GM21717 (cell line): ENCODE results near the gene PDHX.

ENCODE experiments used
- ATAC-seq: cut with Tn5 transposase; IDR thresholded peaks from one replicate; pipeline ENCODE4 v1.9.1; 2021; ENCODE audit warnings: mild to moderate bottlenecking, moderate library complexity; ENCODE audit not compliant: unreplicated experiment

Gene PDHX

DNA sequence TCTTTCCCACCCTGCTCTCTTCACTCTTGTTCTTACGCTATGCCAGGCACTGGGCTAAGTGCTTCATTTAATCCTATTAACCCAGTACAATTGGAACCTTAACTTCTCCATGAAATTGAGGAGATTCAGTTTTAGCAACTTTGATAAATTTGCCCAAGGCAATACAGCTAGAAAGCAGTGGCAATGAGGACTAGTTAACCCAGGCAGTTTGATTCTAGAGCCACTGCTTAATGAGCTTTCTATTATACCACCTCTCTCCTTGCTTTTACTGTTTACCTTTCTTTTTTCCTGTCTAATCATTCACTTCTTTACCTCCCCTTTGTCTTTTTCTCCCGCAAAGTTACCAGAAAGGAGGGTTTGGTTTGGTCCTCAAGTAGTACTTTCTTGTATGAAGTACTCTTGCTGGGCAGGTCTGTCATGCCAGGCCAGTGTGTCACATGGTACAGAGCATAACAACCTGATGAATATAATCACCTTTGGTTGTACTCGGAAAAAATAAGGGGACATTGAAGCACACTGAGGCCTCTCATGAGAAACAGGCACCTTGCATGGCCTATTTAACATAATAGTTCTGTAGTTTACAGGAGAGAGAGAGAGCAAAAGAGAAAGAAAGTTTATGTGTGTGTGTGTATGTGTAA is 70.6 kb downstream of the PDHX start:
- ATAC-seq, result no peak

DNA sequence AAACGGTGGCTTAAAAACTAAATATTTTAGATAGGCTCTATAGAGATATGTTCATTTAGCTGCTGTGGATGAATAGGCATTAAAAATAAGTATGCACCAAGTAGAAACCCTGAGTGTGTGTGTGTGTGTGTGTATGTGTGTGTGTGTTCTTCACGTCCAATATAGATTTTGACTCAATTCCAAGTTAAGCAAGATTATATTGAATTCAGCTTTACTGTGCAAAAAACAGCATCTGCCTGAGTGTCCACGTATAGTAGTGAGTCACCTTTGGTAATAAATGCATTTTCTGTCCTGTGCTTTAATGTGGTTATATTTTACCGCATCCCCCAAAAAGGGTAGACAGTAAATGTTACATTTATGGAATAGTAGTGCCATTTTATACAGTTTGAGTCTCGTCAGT is 71.2 kb downstream of the PDHX start:
- no peak for ATAC-seq

DNA sequence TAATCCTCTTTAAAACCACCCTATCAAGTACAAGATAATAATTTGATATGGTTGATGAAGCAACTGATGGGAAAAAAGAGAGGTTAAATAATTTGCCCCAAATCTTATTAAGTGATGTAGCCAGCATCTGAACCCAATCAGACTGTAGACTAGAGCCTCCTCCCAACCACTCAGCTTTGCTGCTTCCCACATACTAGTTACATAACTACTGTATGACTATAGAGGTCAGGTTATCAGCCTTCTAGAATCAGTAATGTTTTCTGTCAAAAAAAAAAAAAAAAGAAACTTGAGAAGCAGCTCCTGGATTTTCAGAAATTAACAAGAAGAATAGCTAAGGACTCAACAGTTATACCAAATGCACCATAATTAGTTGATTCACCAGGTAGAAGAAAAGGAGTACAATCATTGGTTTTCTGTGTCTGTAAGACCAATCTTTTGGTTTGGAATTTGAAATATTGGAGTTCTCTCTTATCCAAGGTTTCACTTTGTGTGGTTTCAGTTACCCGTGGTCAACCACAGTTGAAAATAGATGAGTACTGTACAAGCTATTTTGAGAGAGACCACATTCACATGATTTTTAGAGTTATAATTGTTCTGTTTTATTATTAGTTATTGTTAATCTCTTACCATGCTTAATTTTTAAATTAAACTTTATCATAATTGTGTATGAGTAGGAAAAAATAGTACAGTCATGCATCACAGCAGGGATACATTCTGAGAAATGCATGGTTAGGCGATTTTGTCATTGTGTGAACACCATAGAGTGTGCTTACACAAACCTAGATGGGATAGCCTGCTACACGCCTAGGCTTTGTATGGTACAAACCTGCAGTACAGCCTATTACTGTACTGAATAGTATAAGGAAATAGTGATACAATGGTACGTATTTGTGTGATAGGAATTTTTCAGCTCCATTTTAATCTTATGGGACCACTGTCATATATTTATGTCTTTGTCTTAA is 72.2 kb downstream of the PDHX start:
- ATAC-seq, result peak; percentile 67

DNA sequence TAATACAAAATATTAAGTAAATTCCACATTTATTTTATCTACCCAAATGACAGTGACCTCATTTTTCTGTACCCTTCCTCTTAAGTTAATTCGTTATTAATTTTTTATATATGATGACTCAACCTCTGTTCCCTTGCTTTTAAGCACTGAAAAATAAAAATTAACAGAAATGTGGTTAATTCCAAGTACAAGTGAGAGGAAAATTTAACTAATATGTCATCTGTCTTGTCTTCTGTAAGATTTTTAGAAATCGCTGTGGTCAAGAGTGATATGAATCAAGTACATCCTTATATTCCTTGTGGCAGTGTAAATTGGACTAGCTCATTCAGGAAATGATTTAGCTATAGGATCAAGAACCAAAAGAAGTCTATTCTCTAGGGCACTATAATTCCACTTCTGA is 74.5 kb downstream of the PDHX start:
- no peak for ATAC-seq

DNA sequence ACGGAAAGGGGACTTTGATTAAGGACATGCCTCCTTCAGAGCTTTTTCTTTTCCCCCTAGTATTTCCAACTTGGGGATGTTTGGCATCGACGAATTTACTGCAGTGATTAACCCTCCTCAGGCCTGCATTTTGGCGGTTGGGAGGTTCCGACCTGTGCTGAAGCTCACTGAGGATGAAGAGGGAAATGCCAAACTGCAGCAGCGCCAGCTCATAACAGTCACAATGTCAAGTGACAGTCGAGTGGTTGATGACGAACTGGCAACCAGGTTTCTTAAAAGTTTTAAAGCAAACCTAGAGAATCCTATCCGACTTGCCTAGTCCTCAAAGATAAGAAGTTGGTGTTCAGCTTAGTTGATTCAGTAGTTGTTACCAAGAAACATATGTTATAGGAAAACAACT is 78.4 kb downstream of the PDHX start:
- no peak for ATAC-seq

DNA sequence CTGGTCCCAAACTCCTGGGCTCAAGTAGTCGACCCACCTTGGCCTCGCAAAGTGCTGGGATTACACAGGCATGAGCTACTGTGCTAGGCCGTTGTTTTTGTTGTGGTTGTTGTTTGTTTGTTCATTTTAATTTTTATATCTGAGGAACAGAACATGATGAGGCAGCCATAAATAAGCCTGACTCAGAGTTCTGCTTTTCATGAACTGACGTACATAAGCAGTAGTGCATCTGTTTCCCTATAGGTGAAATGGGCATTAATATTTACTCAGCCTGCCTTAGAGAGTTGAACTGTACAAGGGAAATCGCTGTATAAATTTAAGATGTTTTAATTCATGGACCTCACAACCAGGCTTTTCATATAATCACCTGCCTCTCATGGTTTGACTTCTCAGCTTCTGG is 80.5 kb downstream of the PDHX start:
- ATAC-seq, result no peak

DNA sequence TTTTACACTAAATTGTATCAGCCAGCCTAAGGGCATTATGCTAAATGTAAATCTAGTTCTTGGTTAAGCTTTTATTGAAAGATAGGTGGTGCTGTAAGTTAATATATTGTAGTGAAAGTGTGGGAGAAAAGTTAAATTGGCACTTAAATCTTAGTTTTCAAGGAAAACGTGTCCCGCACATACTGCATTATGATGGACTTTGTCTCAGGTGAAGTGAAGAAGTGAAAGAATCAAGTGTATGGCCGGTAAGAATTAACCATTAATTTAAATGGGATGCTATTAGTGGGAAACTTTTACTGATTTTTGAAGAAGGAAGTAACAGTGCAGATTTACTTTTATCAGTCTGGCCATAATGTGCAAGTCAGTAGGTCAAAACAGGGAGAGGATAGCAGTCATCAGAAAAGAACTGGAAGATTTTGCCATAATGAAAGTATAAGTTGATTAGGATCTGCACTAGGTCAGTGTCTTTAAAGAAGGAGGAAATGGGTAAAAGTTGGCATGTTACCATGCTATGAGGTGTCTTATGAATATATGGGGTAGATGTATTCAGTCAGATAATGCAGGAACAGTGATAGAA is 81.6 kb downstream of the PDHX start:
- no peak for ATAC-seq

DNA sequence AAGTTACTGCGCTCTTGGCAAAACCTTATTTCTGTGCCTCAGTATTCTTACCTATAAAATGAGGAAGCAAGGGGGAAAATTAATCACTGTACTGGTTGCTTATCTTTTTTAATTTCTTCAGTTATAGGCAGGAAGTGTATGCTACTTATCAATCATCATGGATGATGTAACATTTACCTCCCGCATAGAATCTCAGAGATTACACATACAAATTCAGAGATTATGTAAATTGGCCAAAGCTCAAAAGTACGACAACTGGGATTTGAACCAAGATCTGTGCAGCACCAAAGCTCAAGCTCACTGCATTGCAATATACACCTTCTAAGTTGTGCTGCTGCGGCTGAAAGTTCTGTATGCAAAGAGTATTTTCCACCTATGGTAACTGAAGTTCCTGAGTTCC is 83.0 kb downstream of the PDHX start:
- no peak for ATAC-seq

DNA sequence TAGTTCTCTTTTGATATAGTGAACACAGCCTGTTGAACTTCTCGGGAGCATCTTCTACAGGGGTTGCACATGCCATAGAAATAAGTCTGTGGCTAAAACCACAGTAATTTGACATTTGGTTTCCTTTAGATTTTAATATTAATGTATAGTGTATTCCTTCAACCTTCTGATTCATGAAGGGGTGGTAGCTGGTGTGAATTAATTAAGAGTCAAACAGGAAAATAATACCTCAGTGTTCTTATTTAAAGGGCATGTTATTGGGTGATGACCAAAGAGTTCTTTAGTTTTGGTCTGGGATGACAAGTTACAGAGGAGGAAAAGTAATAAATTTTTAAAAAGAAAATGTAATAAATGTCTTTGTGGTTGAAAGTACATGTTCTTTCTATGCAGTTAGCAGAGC is 86.8 kb downstream of the PDHX start:
- ATAC-seq, result no peak

DNA sequence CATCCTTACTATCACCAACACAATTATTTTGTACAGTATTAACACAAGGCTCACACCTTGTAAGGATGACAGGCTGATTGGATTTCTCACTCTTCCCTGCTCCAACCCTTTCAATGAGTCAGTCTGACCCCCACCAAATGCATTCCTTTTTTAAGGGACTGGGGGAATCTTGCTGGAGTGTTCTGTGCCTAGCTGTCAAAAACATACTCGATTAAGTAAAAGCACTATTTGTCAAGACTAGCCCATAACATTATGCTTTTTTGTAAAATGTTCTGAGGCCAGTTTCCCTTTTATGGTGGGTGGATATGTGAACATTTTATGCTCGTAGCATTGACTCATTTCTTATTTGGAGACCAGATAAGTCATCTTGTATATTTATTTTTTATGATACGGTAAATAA is 87.2 kb downstream of the PDHX start:
- ATAC-seq, result no peak

DNA sequence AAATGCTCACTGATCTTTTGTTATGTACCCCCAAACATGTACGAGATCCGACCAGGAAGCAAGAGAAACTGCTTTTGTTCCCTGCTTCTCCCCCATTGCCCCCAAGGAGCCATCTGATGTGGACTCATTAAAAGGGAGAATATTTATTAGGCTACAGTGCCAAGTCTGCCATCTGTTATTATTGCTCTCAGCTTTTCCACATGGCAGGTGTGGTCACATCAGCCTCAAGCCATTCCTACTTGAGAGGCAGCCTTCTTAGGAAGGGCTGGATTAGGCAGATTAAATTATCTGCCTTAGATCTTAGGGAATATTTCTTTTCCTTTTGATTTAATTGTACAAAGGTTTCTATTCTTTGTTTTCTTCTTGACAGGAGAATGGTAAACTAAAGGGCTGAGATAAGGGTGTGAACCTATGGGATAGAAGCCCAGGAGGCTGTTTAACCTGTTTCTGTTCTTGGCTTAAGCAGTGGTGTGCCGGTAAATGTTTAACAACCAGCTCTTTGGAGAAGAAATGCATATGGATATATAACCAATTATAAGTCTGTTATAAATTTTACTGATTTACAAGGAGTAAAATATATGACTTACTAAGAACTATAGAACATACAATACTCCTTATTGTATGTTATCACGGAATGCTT is 88.8 kb downstream of the PDHX start:
- ATAC-seq, result no peak

DNA sequence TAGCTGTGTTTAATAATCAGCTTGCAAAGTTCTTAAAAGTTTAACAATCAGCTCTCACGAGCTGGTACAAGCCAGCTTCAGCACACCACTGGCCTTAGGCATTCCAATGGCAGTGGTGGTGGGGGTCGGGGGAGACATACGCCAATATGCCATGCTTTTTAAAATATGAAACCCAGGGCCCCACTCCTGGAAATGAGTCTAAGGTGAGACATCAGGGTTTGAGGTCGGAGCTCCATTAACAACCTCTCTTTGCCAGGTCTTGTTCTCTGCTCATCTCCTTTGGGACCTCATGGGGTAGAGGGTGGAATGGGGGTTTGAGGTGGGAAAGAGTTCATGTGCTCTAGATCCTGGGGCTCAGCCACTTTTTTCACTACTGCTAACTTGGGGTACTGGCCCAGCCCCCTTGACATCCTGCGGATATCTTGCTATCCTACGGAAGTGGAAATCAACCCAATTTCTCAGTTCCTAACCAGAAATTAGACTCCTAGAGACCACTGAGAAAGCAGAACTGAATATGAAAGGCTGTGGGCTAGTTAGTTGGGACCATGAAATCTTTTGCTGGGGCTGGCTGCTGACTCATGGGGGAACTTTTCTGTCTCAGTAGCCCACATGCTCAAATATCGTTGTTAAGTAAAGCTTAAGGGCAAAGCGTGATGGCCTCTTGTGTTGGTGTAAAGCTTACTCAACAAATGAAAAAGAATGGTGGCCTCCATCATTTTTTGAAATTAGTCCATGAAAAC is 90.1 kb downstream of the PDHX start:
- ATAC-seq, result peak; percentile 84

DNA sequence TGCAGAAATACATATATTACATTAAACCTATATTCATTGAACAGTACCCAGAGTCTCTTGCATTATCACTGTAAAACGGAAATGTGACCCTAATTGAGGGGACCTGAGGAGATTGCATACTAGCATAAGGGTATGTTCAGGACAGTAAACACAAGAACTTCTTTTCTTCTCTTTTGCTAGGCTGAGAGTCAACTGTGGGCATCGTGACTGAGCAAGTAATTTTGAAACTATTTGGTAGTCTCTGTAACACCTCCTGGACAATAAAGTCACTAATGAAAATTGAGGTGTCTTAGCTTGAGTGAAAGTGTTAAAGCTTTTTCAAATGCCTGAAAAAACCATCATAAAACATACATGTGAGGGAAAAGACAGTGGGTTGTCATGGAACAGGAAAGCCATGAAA is 90.9 kb downstream of the PDHX start:
- ATAC-seq, result peak; percentile 44

DNA sequence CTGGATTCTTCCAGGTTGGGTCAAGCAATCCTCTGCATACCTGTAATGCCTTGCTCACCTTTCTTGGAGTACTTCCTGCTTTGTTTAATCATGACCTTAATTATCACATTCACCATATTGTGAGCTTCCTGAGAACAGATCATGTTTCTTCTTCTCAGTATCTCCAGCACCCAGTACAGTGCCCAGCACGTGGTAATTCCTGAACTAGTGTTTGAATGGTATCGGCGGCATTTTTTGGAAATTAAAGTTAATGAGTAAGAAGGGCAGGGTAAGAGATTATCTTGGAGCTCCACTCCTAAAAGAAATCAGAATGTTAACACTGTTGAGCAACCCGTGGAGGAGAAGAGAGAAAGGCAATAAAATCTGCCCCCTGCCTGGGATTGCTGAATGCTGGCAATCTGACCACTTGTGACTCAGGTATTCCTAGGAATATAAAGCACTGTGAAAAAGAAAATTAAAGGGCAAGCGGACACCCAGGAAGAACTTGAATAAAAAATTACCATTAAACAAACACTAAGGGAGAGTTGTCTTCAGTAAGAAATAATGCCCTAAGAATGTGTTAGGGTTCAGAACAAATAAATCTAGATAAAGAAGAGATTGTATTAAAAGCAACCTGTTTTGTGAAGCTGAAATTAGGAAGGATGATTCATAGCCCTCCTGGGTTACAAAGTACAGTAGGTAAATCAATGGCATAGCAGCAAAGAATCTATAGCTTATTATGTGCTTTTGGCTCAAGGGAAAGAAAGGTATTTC is 92.9 kb downstream of the PDHX start:
- ATAC-seq, result no peak

DNA sequence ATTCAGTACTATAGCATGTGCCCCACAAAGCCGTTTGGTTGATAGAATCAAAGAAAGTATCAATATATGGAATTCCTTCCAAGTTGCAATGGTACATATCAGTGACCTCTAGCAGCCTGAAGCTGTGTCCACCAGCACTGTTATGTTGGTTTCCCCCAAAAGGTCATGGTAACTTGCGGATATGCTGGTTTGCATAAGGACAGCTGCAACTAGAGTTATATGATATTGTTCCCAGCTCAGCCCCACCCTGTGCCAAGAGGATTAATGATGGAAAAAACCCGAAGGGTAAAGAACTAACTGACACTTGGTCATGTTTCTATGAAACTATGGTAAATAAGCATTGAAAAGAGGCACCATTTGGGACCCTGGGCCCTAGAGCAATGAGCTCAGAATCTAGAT is 93.5 kb downstream of the PDHX start:
- no peak for ATAC-seq

DNA sequence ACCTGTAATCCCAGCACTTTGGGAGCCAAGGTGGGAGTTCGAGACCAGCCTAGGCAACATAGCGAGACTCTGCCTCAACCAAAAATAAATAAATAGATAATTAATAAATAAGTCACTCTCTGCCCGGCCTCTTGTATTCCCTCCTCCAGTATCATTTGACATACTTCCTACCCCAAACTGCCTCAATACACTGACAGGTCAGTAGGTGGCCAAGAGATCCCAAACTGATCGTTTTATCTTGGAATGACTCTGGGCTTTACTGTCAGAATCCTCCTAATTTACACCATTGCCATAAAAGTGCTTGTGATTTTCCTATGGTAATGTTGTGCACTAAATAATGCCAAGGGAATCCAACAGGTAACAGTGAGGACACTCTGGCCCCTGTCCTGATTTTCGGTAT is 94.2 kb downstream of the PDHX start:
- no peak for ATAC-seq

DNA sequence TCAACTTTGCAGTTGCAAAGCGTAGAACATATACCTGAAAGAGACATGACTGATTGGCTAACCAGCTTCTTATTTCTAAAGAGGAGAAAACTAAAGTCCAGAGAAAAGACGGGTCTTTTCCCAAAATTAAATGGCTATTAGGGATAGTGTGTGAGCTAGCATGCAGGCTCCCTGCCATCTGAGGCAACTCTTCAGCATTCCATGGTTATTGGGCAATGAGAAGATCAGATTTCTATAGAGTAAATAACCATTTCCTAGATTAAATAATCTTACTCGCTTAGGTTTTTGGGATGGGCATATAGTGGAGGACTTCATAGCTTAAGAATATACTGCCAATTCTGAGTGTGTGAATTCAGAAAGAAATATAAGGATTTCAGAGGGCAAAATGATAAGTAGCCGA is 95.0 kb downstream of the PDHX start:
- no peak for ATAC-seq

DNA sequence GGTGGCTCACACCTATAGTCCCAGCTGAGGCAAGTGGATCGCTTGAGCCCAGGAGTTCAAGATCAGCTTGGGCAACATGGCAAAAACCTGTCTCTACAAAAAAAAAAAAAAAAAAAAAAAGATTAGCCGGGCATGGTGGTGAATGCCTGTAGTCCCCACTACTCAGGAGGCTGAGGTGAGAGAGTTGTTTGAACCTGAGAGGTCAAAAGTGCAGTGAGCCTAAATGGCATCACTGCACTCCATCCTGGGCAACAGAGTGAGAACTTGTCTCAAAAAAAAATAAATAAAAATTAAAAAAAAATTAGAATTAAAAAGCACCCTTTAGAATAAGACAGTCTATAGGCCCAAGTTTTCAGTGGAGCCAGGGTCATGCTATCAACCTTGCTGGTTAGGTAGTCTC is 95.5 kb downstream of the PDHX start:
- ATAC-seq, result no peak

DNA sequence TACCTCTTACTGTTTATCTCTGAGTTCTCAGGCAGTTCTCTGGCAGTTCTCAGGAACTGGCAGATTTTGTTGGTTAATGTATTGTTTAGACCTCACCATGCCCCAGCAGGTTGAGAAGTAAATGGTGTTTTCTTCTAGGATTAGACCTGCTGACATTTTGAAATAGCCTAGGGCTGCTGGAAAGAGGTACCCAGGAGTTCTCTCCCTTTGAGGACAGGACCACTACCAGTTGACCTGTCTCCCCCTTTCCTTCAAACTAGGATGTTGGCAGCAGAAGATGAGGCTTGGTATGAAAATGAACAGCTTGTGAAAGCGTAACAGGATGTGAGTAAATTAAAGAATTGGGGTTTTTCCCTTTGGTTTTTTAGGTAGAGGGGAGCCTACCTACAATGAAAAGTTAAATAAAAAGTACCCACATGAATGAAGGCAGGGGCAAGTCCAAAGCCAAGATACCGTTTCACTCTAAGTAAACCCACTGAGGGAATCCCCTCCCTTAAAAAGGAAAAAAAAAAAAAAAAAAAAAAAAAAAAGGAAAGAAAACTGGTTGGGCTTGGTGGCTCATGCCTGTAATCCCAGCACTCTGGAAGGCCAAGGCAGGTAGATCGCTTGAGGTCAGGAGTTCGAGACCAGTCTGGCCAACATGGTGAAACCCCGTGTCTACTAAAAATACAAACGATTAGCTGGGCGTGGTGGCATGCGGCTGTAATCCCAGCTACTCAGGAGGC is 96.2 kb downstream of the PDHX start:
- ATAC-seq, result peak; percentile 67
